DND-41 (cell line): ENCODE measurements around the gene TRAF3IP1.

Source experiments
- EZH2 ChIP-seq: IDR thresholded peaks from 3 replicates; pipeline ENCODE4 v1.6.1; 2012; ENCODE audit warnings: borderline replicate concordance, low read depth, mild to moderate bottlenecking, moderate library complexity, low read length, inconsistent platforms; ENCODE audit not compliant: severe bottlenecking
- TF ChIP-seq, protein P1 (sequence below): IDR thresholded peaks from 2 replicates; pipeline ENCODE4 v1.5.1; 2012; ENCODE audit warnings: borderline replicate concordance, low read length, moderate library complexity, mild to moderate bottlenecking; ENCODE audit not compliant: poor library complexity, severe bottlenecking; ENCODE audit errors: extremely low read depth

DNA sequence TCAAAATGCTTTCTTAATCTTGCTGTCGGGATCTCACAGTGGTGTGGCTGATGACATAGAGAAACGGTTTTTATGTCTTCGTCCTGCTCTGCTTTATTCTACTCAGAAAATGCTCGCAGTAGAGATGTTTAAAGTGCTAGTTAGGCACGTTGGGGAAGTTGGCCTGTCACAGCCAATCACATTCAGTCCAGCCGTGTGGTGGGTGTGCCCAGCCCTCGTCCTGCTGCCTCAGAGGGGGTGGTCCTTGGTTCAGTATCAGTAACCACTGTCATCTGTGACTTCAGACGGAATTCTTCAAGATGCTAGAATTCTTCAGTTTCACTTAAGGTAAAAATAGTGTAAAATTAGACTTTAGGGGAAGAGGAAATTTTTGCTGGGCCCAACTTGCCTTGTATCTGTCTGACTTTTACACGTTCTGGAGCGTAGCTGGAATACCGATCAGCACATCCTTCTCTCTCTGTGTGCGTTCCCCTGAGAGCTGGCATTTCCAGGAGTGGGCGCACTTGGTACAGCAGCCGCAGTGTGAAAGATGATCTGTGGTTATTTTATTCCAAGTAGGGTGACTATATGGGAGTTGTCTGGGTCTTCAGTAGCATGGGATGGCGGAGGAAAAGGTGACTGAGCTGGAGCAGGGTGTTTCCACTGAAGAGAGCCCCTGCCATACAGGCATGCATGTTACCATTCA is 18.5 kb downstream of the TRAF3IP1 start:
- TF ChIP-seq, protein P1, sequence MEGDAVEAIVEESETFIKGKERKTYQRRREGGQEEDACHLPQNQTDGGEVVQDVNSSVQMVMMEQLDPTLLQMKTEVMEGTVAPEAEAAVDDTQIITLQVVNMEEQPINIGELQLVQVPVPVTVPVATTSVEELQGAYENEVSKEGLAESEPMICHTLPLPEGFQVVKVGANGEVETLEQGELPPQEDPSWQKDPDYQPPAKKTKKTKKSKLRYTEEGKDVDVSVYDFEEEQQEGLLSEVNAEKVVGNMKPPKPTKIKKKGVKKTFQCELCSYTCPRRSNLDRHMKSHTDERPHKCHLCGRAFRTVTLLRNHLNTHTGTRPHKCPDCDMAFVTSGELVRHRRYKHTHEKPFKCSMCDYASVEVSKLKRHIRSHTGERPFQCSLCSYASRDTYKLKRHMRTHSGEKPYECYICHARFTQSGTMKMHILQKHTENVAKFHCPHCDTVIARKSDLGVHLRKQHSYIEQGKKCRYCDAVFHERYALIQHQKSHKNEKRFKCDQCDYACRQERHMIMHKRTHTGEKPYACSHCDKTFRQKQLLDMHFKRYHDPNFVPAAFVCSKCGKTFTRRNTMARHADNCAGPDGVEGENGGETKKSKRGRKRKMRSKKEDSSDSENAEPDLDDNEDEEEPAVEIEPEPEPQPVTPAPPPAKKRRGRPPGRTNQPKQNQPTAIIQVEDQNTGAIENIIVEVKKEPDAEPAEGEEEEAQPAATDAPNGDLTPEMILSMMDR, result no peak
- no peak for TF ChIP-seq EZH2
